Measurements from ENCODE around the gene POLR2B. TPM values are rescaled to one million over a fixed set of nuclear protein-coding genes. Genes with fewer than 3 reads are reported as not detected.
"Not testable (repeated sequence)": the region's sequence is repeated elsewhere in the genome, so short reads cannot be mapped to it uniquely, and the experiment has no call there.

The POLR2B gene
- total RNA-seq, 2 experiments from 2014 or later = 106 to 144 TPM

GRCh38 chr4:56931924-56932323 is 46.8 kb upstream of the POLR2B start:
- Histone ChIP-seq H3K9me2 (ENCODE audit: insufficient read depth, low read length) (no peaks in the 10 kb centered on the region), H3K36me3 (ENCODE audit: insufficient read depth, low read length) (peaks cover 81% of the 10 kb centered on the region), H4K20me1 (ENCODE audit: insufficient read depth, low read length) (peaks cover 13% of the 10 kb centered on the region), H3K79me2 (ENCODE audit: insufficient read depth, low read depth, low read length) (peaks cover 29% of the 10 kb centered on the region; the same call in 1 of the 2 replicates), H3K4me2 (ENCODE audit: low read length) (no peak overlapping the region), H3K9me3 (ENCODE audit: low read length) (no peaks in the 10 kb centered on the region), H3K4me1 (ENCODE audit: insufficient read depth, low read length, poor library complexity, severe bottlenecking) (peaks cover 6% of the 10 kb centered on the region), H2AFZ (ENCODE audit: low read length) (no peak overlapping the region), H3K4me3 (ENCODE audit: low read depth, low read length, poor library complexity, severe bottlenecking) (no peak overlapping the region), H3K27ac (ENCODE audit: low read depth, low read length, poor library complexity, severe bottlenecking) (no peak overlapping the region)
- intact Hi-C loops (cut with micrococcal nuclease; ENCODE audit: unreplicated experiment) = no loop called here
- no TSS peak for BruUV-seq (replicated peaks)
- TF ChIP-seq EZH2phosphoT487 (IDR thresholded peaks at IDR 0.05; ENCODE audit: borderline replicate concordance, low read depth, low read length) (no peak), CTCF (conservative IDR thresholded peaks at IDR 0.05; ENCODE audit: low read length) (no peak)
- no peak for DNase-seq (ENCODE audit: low spot score)
- CTCF ChIA-PET (ENCODE audit: unreplicated experiment) = no interaction called here
- POLR2A ChIA-PET = interaction anchor here (1.0 to 3.8 kb wide), 2 partner anchors 9 to 10 kb away, joined by 3 to 14 read pairs; no protein-coding TSS in a partner anchor

GRCh38 chr4:56937262-56937661 is 41.4 kb upstream of the POLR2B start:
- ChIA-PET POLR2A (interaction anchor here (0.6 kb wide), 2 partner anchors 9 to 34 kb away, joined by 3 to 5 read pairs; no protein-coding TSS in a partner anchor), CTCF (ENCODE audit: unreplicated experiment) (no interaction called here)
- no peak for DNase-seq (ENCODE audit: low spot score)
- H3K9me3 ChIP-seq (ENCODE audit: low read length) = no peaks in the 10 kb centered on the region
- no peaks in the 10 kb centered on the region for H3K4me1 ChIP-seq (ENCODE audit: insufficient read depth, low read length, poor library complexity, severe bottlenecking)
- H4K20me1 ChIP-seq (ENCODE audit: insufficient read depth, low read length) = peaks cover 10% of the 10 kb centered on the region
- no peaks in the 10 kb centered on the region for H3K9me2 ChIP-seq (ENCODE audit: insufficient read depth, low read length)
- no peak overlapping the region for H3K27ac ChIP-seq (ENCODE audit: low read depth, low read length, poor library complexity, severe bottlenecking)
- intact Hi-C loops (cut with micrococcal nuclease; ENCODE audit: unreplicated experiment) = no loop called here
- TF ChIP-seq CTCF (conservative IDR thresholded peaks at IDR 0.05; ENCODE audit: low read length) = no peak
- TF ChIP-seq EZH2phosphoT487 (IDR thresholded peaks at IDR 0.05; ENCODE audit: borderline replicate concordance, low read depth, low read length) = no peak
- H3K36me3 ChIP-seq (ENCODE audit: insufficient read depth, low read length) = peaks cover 49% of the 10 kb centered on the region
- no TSS peak for BruUV-seq (replicated peaks)
- no peak overlapping the region for H3K4me2 ChIP-seq (ENCODE audit: low read length)
- no peak overlapping the region for H3K4me3 ChIP-seq (ENCODE audit: low read depth, low read length, poor library complexity, severe bottlenecking)
- no peak overlapping the region for H2AFZ ChIP-seq (ENCODE audit: low read length)
- peaks cover 18% of the 10 kb centered on the region; the same call in 1 of the 2 replicates for H3K79me2 ChIP-seq (ENCODE audit: insufficient read depth, low read depth, low read length)

GRCh38 chr4:56939826-56940225 is 38.9 kb upstream of the POLR2B start:
- H3K27ac ChIP-seq (ENCODE audit: low read depth, low read length, poor library complexity, severe bottlenecking); CTCF ChIA-PET (ENCODE audit: unreplicated experiment); intact Hi-C loops (cut with micrococcal nuclease; ENCODE audit: unreplicated experiment); H3K9me3 ChIP-seq (ENCODE audit: low read length); POLR2A ChIA-PET; H2AFZ ChIP-seq (ENCODE audit: low read length); H3K4me2 ChIP-seq (ENCODE audit: low read length); H3K79me2 ChIP-seq (ENCODE audit: insufficient read depth, low read depth, low read length); BruUV-seq (replicated peaks); DNase-seq (ENCODE audit: low spot score); H3K9me2 ChIP-seq (ENCODE audit: insufficient read depth, low read length); H4K20me1 ChIP-seq (ENCODE audit: insufficient read depth, low read length); H3K4me3 ChIP-seq (ENCODE audit: low read depth, low read length, poor library complexity, severe bottlenecking); H3K4me1 ChIP-seq (ENCODE audit: insufficient read depth, low read length, poor library complexity, severe bottlenecking): not testable (repeated sequence)
- peaks cover 30% of the 10 kb centered on the region for H3K36me3 ChIP-seq (ENCODE audit: insufficient read depth, low read length)

Measured in OCI-LY7 (cell line).